ENCODE measurements around the gene PAX2.

Gene PAX2

DNA sequence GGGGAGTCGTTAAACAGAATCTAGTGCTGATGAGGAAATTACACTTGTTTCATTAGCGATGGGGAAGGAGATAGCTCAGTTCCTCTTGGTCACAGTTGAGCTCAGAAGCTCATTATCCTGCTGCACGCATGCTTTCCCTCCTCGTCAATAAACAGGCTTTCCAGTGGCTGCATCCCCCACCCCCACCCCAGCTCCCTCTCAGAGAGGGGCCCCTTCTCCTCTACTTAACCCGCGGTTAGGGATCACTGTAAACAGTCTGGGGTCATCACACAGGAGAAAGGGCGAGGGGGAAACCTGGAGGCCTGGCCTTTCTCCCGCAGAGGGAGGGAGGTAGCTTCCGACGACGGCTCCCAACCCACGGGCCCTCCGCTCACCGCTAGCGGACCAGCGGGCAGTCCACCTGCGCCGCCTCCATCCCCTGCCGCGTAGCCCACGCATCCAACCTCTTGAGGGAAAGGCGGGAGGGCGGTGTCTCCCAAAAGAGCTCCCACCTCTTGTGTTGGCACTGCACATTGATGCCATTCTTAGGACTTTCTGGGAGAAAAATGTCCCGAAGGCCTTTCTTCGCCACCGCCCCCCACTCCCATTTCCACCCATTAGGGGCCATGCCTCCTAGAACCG is 80.8 kb downstream of the PAX2 start:
- no peak for DNase-seq

DNA sequence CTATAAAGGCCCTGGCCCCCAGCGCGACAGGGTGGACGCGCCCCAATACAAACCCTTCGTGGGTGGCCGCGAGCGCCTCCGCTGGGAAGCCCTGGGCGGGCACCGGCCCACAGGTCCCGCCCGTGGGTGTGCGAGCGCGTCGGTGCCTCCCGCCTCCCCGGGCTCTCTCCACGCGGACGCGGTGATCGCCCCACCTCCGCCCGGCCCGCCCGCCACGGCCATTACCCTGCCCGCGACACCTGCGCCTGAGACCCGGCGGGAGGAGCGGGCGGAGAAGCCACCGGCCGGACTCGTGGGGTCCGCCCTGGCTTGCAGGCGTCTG is 81.2 kb downstream of the PAX2 start:
- DNase-seq, result no peak

DNA sequence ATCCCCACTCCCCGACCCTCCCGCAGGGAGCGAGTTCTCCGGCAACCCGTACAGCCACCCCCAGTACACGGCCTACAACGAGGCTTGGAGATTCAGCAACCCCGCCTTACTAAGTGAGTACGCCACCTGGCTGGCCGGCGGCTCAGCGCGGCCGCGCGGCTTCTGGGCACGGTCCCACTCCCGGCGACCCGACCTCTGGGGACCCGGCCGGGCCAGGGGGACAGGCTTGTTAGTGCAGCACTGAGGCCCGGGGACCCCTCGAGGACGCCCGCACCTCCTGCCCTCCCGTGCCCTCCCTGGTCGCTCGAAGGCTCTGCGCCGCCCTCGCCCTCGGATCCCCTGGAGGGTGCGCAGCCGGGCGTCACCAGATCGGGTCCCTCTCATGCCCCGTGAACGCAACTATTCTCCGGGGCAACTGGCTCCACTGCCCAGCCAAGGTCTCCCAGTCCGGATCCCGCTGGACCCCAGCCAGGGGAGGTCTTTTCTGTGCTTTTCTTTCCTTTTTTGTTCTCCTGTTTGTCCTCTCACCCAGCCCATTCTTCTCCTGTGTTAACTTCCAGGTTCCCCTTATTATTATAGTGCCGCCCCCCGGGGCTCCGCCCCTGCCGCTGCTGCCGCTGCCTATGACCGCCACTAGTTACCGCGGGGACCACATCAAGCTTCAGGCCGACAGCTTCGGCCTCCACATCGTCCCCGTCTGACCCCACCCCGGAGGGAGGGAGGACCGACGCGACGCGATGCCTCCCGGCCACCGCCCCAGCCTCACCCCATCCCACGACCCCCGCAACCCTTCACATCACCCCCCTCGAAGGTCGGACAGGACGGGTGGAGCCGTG is 81.8 kb downstream of the PAX2 start:
- DNase-seq, result no peak

DNA sequence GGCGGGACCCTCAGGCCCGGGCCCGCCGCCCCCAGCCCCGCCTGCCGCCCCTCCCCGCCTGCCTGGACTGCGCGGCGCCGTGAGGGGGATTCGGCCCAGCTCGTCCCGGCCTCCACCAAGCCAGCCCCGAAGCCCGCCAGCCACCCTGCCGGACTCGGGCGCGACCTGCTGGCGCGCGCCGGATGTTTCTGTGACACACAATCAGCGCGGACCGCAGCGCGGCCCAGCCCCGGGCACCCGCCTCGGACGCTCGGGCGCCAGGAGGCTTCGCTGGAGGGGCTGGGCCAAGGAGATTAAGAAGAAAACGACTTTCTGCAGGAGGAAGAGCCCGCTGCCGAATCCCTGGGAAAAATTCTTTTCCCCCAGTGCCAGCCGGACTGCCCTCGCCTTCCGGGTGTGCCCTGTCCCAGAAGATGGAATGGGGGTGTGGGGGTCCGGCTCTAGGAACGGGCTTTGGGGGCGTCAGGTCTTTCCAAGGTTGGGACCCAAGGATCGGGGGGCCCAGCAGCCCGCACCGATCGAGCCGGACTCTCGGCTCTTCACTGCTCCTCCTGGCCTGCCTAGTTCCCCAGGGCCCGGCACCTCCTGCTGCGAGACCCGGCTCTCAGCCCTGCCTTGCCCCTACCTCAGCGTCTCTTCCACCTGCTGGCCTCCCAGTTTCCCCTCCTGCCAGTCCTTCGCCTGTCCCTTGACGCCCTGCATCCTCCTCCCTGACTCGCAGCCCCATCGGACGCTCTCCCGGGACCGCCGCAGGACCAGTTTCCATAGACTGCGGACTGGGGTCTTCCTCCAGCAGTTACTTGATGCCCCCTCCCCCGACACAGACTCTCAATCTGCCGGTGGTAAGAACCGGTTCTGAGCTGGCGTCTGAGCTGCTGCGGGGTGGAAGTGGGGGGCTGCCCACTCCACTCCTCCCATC is 82.7 kb downstream of the PAX2 start:
- peak; percentile 4 for DNase-seq

DNA sequence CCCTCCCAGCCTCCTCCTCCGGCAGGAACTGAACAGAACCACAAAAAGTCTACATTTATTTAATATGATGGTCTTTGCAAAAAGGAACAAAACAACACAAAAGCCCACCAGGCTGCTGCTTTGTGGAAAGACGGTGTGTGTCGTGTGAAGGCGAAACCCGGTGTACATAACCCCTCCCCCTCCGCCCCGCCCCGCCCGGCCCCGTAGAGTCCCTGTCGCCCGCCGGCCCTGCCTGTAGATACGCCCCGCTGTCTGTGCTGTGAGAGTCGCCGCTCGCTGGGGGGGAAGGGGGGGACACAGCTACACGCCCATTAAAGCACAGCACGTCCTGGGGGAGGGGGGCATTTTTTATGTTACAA is 83.3 kb downstream of the PAX2 start:
- no peak for DNase-seq

DNA sequence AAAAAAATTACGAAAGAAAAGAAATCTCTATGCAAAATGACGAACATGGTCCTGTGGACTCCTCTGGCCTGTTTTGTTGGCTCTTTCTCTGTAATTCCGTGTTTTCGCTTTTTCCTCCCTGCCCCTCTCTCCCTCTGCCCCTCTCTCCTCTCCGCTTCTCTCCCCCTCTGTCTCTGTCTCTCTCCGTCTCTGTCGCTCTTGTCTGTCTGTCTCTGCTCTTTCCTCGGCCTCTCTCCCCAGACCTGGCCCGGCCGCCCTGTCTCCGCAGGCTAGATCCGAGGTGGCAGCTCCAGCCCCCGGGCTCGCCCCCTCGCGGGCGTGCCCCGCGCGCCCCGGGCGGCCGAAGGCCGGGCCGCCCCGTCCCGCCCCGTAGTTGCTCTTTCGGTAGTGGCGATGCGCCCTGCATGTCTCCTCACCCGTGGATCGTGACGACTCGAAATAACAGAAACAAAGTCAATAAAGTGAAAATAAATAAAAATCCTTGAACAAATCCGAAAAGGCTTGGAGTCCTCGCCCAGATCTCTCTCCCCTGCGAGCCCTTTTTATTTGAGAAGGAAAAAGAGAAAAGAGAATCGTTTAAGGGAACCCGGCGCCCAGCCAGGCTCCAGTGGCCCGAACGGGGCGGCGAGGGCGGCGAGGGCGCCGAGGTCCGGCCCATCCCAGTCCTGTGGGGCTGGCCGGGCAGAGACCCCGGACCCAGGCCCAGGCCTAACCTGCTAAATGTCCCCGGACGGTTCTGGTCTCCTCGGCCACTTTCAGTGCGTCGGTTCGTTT is 83.9 kb downstream of the PAX2 start:
- no peak for DNase-seq

DNA sequence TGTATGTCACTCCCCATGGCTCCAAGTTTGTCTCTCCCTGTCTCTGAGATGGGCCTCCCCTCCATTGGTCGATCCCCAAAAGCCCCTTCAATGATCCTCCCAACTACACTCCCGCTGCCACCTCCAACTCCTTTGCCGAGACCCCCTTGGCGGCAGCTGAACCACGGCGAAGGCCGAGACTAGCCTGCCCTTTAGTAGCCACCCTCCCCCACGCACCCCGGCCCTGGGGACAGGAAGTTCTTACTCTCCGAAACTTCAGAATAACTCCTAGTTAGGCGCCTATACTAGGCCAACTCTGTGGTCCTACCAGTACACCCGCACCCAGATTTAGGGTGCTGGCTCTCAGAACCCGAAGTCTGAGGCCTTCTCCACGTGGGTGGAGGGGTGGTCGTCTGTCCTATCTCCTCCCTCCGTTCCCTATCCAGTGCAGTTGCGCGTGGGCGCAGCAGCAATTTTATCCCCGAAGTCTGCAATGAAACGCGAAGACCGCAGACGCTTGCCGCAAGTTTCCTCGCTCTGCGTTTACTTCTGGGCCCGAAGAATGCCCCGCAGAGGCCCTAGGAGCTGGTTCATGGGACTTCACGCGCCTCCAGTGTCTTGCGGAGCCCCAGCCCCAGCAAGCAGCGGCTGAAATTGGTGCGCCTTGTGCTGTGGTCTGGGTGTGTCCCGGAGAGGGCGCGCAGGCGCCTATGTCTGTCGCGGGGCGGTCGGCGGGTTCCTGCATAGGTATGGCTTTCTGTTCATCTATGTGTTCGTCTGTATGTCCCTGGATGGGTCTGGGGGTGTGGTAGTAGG is 84.7 kb downstream of the PAX2 start:
- DNase-seq, result no peak

DNA sequence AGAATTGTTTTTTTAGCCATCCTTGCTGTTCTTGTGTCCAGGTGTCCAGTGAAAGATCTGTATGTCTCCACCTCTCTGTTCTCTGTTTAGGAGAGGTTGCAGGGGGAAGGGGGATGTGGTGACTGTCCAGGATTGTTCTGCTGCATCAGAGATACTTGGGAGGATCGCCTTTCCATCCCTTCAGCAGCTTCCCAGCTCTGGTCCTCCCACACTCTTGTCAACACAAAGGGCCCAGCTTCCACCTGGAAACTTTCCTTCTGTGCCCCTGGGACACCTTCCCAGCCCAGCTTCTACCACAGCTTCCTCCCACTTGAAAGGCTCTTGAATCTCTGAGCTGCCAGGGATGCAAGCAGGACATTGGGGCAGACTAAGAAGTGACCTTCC is 85.3 kb downstream of the PAX2 start:
- no peak for DNase-seq

DNA sequence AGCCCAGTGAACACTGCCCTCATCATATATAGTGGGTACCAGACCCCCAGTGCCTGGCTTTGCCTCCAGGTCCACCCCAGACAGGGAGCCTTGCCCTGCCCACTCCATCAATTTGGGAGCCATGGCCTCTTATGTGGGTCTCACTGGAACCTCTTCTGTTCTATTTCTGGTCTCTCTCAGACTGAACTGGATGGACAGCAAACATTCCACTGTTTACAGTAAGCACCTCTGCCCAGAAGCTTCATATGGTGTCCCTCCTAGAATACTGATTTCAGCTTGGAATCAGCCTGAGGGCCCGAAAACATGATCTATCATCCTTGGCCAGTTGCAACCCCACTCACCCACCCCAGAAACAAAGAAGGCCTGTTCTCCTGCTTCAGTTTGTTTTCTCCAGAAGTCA is 86.4 kb downstream of the PAX2 start:
- no peak for DNase-seq

DNA sequence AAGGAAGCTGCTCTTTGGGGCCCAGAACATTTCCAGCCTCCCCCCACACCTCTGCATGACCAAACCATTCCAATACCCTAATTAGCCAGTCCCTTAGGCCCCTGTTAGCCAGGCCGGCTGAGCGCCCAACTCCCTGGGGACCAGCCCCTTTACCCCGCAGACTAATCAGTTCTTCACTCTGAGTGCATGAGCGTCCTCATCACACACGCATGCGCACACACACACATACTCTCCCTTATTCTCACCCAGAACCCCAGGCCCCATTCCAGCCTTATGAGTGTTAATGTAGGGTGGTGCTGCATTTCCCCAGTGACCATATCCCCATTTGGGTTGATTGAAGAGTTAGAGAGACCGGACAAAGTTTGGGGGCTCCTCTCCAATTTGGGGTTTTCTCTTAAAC is 90.4 kb downstream of the PAX2 start:
- no peak for DNase-seq

DNA sequence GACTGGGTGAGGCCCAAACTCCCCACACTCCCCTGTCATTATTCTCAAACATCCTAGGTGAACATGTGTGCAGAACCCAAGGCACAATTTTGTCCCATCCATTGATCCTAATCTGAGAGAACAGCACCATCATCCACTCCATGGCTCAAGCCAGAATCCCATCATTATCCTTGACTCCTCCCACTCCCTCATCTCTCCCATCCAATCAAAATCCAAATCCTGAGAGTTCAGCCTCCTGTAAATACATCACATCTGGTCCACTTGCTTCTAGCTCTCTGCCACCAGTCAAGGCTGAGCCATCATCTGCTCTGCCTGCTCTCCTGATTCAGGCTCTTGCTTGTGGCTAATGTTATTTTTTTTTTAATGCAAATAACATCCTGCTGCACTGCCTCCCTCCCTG is 91.5 kb downstream of the PAX2 start:
- no peak for DNase-seq

DNA sequence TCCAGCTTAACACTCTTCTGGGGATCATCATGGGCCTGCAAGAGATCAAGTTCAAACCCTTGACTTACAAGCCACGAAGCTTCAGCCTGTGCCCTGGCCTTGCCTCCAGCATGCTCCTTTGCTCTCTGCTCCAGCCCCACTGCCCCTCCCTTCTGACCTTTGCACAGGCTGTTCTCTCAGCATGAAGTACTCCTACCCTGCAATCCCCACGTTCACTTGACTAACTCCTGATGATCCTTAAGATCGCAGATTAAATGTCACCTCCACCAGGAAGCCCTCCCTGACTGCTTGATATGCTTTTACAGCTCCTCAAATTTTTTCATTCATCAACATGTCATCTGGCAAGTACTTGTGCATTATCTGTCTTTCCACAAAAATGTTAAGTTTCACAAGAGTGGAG is 91.9 kb downstream of the PAX2 start:
- DNase-seq, result no peak

DNA sequence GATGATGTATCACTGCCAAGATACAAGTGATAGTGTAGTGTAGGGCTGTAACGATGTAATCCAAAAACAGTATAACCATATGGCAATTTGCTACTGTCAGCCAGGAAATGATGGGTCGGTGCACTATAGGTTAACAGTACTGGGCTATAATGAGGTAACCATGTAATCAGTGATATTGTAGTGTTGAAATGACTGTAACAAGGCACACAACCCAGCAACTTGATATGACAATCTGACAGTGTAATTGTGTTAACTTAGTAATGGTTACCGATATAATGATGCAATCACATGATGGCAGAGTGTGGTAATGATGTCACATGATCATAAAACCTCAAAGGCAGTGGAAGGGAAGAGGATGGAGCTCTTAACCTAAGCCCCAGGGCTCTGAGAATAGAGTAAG is 93.6 kb downstream of the PAX2 start:
- DNase-seq, result no peak

DNA sequence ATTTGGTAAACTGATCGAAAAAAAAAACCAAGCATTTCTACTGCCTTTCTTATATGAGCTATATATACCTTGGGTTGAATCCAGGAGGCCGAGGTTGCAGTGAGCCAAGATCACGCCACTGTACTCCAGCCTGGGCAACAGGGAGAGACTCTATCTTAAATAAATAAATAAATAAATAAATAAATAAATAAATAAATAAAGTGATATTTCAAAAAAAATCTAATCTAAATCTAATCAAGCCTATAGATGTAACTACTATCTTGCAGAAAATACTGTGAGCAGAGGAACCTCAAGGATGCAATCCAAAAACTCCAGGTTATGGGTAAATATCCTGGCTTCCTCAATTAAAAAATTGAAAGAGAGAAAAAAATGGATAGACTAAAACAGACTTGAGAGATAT is 96.1 kb downstream of the PAX2 start:
- DNase-seq, result no peak

DNA sequence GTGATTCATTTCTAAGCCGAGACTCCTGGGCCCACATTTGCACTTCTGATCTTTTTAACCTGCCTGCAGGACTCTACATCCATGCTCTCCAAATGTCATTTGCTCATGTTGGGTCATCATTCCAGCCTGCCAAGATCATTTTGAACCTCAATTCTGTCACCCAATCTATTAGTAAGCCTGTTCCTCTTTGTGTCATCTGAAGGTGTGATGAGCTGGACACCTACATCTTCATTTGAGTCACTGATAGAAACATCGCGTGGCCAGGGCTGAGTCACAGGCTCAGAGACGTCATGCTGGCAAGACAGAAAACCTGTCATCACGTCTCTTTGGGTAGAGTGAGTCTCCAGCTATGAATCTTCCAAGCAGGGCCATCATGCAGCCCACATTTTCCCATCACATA is 102.1 kb downstream of the PAX2 start:
- DNase-seq, result no peak

DNA sequence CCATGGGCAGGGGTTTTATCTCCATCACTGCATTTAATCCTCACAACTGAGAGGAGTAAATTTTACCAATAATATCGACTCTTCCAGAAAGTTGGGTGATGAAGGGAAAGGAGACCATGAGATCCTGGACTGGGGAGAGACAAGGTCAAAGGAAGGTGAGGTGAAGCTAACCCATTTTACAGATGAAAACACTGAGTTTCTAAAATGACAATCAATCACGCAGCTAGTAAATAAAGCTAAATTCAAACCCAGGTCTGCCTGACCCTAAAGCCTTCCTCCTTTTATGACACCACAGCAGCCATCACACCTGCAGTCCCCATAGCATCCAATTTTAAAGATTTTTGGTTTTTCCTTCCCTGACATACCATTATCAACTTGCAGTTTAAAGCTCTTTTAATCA is 103.4 kb downstream of the PAX2 start:
- DNase-seq, result no peak

DNA sequence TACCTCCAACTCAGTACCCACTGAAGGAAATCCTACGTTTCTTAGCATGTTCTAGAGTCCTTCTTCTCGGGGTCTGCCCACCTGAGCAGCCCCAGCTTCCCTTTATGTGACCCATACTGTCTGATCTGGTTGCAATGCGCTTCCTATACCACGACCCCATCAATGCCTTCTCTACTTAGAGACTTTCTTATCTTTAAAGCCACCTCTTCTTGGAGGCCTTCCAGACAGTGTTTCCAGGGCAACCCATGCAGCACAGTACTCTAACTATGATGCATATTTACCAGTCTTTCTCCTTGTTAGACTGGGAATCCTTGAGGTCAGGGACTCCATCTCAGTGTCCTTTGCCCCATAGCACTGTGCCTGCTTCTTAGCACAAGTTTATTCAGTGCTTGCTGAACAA is 112.9 kb downstream of the PAX2 start:
- DNase-seq, result no peak

DNA sequence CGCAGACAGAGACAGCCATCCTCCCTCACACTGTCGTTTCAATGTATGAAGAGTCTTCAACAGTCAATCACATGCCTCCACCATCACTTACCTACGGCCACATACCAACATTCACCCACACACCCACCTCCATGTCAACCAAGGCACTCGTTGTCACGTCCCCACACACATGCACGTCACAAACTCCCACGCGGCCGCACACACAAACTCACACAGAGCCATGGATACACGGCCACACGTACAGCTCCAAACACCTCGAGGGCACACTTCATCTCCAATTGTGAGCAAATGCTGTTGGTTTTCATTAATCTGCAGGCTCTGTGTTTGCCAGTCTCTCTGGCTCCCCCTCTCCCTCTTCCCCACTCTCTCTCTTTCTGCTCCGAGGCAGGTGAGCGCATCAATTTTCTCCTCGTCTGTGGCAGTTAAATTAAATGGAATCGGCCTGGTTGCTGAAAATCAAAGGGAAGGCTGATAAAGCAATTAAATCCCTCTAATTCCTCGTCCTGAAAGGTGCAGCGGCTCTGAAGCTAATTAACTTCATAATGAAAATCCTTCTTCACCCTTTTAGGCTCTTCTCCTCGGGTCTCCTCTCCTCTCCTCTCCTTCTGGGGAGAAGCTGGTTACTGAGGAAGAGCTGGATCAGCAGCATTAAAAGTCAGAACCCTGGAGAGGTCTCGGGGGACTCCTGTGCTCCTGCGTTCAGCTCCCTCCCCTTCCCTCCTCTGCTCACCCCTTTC is 113.5 kb downstream of the PAX2 start:
- DNase-seq, result no peak

DNA sequence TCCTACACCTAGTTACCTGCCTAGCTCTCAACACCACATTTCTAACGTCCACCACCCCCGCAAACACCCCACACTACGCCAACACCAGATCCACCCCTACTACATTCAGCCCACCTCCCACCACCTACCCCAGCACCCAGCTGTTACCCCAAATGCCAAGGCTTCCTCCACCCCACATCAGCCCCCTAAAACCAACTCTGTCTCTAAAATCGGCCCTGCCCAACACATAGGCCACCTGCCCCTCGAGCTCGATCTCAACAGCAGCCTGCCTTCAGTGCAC is 114.0 kb downstream of the PAX2 start:
- DNase-seq, result no peak

DNA sequence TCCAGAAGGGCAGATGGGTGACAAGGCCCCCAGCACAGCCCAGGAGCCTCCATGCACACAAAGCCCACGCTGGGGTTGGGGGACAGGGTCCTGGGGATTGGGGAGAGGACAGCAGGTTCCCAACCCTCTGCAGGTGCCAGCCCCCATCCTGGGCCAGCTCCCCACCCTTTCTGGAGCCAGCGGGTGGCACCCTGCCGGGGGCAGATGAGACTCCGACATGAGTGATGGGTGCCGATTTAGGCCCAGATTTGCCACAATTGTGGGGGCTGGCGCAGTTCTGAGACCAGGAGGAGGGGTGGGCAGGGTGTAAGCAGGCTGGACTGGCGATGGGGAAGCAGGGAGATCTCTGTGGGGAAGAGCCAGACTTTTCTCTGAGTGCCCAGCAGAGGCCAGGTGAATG is 118.1 kb downstream of the PAX2 start:
- no peak for DNase-seq

DNA sequence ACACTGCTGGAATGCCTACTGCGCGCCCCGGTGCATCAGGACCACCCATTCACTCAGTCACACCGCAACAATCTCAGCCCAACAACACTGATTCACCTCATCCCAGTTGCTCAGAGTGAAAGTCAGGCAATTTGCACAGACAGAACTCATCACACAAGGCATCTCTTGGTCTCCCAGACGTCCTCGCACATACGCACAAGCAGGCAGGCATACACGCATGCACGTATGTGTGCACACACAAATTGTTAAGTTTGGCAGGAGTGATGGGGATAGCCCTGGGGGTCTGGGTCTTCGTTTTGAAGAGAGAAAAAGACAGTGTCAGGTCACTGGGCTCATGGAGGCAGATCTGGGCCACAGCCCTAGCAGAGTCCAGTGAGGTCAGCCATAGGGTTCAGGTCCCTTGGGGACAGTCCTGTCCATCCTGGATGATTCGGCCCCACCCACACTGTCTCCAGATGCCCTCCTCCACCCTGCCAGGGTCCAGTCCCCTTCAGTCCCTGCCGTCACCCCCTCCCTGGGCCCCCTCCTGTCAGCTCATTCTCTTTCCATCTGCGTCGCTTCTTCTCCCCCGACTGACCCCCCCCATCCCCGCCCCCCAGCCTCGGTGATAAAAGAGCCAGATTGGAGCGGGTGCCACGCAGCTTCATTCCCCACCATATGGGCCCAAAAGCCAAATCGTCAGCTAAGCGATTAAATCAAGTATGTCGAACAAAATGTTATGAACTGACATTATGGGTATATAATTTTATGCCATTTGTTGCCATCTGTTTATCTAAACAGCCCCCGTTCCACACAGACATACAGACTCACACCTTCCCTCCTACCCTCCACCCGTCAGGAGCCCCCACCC is 118.9 kb downstream of the PAX2 start:
- no peak for DNase-seq
